ENCODE results near the gene OR7C2.

DNA sequence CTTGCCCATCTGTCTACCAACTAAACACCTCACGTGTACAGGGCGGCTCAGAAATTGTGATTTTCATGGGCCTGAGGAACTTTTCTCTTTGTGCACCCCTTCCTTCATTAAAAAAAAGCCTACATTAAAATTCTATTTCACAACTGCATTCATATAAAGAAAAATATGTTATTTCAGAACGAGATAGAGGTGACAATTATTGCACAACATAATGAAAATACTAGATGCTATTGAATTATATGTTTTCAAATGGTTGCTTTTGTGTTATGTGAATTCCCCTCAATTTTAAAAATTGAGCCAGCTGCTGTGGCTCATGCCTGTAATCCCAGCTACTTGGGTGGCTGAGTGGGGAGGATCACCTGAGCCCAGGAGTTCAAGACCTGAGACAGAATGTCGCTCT lies 33.2 kb downstream of the OR7C2 start:
- TF ChIP-seq MLX (CRISPR knock-in tag; IDR thresholded peaks at IDR 0.05) (no peak), ZNF263 (CRISPR knock-in tag; IDR thresholded peaks at IDR 0.05; ENCODE audit: low read depth) (no peak), SMAD4 (CRISPR knock-in tag; IDR thresholded peaks at IDR 0.05) (no peak), TEAD1 (CRISPR knock-in tag; IDR thresholded peaks at IDR 0.05) (no peak), NFYB (CRISPR knock-in tag; conservative IDR thresholded peaks at IDR 0.05; ENCODE audit: low read depth) (no peak), TCF7 (CRISPR knock-in tag; IDR thresholded peaks at IDR 0.05; ENCODE audit: low read depth) (no peak), ZNF416 (CRISPR knock-in tag; IDR thresholded peaks at IDR 0.05) (no peak), ZNF423 (CRISPR knock-in tag; IDR thresholded peaks at IDR 0.05) (no peak)
- TF ChIP-seq, protein P1, sequence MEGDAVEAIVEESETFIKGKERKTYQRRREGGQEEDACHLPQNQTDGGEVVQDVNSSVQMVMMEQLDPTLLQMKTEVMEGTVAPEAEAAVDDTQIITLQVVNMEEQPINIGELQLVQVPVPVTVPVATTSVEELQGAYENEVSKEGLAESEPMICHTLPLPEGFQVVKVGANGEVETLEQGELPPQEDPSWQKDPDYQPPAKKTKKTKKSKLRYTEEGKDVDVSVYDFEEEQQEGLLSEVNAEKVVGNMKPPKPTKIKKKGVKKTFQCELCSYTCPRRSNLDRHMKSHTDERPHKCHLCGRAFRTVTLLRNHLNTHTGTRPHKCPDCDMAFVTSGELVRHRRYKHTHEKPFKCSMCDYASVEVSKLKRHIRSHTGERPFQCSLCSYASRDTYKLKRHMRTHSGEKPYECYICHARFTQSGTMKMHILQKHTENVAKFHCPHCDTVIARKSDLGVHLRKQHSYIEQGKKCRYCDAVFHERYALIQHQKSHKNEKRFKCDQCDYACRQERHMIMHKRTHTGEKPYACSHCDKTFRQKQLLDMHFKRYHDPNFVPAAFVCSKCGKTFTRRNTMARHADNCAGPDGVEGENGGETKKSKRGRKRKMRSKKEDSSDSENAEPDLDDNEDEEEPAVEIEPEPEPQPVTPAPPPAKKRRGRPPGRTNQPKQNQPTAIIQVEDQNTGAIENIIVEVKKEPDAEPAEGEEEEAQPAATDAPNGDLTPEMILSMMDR (IDR thresholded peaks at IDR 0.05), result no peak
